HG03175 (cell line): ENCODE measurements around the gene NRN1L.
A peak's percentile ranks its signal among the peaks of the same experiment; 100 is the strongest.
"Not testable (repeated sequence)": the region's sequence is repeated elsewhere in the genome, so short reads cannot be mapped to it uniquely, and the experiment has no call there.

Experiments
- ATAC-seq: cut with Tn5 transposase; IDR thresholded peaks from one replicate; pipeline ENCODE4 v1.9.1; 2021; ENCODE audit warnings: mild to moderate bottlenecking, moderate library complexity; ENCODE audit not compliant: unreplicated experiment

Gene NRN1L

DNA sequence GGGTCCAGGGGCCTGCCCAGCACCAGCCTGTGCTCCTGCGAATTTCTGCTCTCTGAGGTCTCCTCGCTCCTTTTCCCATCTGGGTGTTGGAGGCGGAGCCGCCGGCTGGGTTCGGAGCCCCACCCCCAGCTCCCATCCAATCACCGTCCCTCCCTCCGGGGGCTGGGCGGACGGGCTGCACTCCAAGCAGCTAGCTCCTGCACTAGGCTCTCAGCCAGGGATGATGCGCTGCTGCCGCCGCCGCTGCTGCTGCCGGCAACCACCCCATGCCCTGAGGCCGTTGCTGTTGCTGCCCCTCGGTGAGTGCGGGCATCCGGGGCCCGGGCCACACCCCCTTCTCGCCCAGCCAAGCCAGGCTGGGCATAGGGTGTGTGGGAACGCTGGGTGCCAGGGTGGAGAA lies at the start of gene NRN1L:
NRN1L (plus strand) TSS at position 202 of the 400 bp plus-strand sequence; CDS start at position 221, 19 bp downstream.
- ATAC-seq, result no peak

DNA sequence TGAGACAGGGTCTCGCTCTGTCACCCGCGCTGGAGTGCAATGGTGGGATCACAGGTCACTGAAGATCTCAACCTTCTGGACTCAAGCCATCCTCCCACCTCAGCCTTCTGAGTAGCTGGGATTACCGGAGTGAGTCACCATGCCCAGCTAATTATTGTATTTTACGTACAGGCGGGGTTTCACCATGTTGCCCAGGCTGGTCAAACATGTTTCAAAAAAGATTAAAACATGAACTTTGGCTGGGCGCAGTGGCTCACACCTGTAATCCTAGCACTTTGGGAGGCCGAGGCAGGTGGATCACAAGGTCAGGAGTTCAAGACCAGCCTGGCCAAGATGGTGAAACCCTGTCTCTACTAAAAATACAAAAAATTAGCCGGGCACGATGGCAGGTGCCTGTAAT lies 47.5 kb upstream of the NRN1L start:
- not testable (repeated sequence) for ATAC-seq

DNA sequence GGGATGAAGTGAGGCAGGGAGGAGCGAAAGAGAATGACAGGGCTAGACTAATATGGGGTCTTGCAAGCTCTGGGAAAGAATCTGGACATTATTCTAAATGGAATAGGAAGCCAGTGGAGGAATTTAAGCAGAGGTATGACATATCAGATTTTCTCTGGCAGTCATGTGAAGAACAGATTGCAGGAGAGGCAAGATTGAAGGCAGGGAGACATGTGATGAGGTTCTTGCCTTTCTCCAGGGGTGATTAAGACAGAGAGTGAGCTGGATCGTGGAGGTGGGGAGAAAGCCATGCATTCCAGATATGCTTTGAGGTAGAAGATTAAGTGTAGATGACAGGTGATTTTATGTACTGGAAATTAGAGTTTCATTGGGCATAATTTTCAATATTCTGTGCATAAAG lies 46.9 kb upstream of the NRN1L start:
- no peak for ATAC-seq

DNA sequence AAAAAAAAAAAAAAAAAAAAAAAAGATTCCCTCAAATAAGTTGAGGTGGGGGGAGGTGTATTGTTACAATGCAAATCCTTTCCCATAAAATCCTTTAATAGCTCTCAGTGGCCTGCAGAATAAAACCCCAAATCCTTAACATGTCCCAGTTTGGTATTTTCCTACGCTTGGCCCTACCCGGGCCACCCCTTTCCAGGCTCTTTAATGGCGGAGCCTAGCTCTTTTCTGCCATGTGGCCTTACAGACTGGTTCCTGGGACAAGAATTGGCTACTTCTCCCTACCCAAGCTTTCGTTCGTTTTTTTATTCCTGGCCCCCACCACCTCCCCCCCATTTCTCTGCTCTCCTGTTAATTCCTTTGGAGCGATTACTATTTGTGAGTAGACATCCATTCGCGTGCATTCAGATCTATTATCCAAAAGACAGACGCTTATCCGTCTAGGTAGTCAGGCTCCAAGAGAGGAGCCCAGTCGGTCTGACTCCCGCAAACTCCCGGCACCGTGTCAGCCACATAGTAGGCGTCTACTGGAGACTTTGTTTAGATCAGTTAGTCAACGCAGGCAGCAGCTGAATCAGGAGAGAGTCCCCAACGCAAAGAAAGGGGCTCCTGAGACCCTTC lies 43.4 kb upstream of the NRN1L start:
- ATAC-seq, result no peak

DNA sequence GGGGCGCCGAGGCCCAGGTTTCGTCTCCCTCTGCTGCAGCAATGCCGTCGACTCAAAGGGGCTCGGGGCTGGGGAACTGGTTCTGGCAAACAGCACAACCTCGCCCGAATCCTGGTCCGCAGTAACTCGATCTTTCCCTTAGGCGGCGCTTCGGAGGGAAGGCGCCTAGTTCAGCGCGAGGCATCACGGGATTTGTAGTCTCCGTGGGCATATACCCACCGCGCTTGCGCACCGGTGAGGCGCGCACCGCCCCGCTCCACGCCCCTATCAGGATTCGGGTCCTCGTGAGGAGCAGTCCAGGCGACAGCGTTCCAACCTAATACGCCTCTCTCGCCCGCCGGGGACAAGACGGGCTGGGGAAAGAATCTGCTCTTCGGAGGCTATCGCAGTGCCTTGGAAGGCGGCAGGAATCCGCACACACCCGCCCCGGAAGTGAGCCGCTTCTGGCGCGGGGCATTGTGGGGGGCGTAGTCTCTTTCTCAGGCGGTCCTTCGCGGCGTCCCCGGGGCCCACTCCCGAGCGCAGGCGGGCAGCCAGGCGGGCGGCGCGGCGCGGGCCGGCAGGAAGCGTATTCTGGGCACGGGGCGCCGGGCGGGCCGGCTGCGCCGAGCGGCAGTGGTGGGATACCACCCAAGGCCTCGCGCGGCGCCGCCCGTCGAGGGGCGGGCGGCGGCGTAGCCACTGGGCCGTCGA lies 42.7 kb upstream of the NRN1L start, which contains the start of gene THAP11:
THAP11 (plus strand) TSS at position 505 of the 693 bp plus-strand sequence. CDS start 235 bp downstream, outside the sequence.
- peak; percentile 41 for ATAC-seq

DNA sequence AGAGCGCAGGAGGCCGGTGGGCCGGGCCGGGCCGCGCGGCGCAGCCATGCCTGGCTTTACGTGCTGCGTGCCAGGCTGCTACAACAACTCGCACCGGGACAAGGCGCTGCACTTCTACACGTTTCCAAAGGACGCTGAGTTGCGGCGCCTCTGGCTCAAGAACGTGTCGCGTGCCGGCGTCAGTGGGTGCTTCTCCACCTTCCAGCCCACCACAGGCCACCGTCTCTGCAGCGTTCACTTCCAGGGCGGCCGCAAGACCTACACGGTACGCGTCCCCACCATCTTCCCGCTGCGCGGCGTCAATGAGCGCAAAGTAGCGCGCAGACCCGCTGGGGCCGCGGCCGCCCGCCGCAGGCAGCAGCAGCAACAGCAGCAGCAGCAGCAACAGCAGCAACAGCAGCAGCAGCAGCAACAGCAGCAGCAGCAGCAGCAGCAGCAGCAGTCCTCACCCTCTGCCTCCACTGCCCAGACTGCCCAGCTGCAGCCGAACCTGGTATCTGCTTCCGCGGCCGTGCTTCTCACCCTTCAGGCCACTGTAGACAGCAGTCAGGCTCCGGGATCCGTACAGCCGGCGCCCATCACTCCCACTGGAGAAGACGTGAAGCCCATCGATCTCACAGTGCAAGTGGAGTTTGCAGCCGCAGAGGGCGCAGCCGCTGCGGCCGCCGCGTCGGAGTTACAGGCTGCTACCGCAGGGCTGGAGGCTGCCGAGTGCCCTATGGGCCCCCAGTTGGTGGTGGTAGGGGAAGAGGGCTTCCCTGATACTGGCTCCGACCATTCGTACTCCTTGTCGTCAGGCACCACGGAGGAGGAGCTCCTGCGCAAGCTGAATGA lies 42.0 kb upstream of the NRN1L start:
- peak; percentile 8 for ATAC-seq

DNA sequence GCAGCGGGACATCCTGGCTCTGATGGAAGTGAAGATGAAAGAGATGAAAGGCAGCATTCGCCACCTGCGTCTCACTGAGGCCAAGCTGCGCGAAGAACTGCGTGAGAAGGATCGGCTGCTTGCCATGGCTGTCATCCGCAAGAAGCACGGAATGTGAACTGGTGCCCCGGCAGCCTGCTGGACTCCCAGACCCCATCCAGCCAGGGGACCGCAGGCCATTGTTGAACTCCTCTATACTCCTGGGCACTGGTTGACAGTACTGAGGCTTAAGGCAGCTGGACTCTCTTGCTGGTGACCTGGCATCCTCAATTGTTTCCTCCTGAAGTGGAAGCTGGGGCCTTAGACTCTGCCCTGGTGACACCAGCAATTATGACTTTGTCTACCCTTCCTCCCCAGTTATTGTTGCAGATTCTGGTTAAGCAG lies 41.3 kb upstream of the NRN1L start:
- no peak for ATAC-seq

DNA sequence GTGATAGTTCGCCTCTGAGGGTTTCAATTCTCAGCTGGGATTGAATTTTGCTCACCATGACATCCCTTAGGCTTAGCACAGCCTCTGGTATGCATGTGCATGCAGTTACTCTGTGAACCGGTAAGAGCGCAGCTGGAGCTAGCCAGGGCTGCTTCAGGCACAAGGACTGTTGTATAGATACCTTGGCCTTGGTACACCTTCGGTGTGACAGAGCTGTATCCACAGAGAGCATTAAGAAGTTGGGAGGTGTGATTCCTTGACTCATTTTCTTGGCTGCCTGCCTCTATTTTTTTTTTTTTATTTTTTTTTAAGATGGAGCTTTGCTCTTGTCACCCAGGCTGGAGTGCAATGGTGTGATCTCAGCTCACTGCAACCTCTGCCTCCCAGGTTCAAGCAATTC lies 40.2 kb upstream of the NRN1L start:
- no peak for ATAC-seq

DNA sequence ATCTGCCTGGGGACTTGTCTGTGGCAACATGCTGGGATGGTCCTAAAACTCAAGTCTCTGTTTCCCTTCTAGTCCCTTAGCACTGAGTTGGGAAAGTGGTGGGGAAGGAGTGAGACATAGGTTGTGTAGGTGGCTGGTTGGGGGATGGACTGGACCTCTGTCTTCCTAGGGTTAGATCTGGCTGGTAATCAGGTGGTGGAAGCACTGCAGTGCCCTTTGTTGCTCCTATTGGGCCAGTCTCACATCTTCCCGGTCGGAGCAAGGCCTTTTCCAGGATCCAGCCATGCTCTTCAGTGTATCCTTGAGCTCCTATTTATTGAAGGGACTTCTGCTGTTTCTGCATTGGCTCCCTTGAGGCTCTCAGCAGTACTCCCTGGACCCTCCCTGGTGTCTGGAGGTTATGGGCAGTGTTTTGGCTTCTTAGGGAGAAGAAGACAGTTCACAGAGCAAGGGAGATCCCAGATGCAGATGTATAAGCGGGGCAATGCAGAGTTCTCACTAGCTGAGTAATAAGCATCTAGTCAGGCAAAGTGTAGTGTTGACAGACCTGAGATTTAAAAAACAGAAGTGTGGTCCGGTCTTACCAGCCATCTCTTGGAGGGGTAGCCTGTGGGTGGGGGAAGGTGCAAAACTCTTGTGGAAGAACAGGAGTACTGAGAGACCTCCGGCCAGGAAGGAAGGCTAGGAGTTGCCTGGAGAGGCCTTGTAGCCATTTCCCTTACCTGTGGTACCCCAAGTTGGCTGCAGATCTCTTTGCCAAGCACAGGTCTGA lies 39.2 kb upstream of the NRN1L start:
- no peak for ATAC-seq

DNA sequence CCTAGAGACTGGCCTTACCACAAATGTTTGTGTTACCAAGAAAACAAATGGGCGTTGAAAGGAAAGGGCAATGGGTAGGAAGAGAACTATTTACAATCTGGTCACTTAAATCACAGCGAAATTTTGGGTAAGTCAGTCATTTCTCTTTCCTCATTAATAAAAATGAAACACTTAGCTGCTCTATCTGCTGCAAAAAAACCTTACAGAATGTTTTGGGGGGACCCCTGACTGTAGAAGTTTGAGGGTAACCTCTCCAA lies 38.7 kb upstream of the NRN1L start:
- ATAC-seq, result no peak

DNA sequence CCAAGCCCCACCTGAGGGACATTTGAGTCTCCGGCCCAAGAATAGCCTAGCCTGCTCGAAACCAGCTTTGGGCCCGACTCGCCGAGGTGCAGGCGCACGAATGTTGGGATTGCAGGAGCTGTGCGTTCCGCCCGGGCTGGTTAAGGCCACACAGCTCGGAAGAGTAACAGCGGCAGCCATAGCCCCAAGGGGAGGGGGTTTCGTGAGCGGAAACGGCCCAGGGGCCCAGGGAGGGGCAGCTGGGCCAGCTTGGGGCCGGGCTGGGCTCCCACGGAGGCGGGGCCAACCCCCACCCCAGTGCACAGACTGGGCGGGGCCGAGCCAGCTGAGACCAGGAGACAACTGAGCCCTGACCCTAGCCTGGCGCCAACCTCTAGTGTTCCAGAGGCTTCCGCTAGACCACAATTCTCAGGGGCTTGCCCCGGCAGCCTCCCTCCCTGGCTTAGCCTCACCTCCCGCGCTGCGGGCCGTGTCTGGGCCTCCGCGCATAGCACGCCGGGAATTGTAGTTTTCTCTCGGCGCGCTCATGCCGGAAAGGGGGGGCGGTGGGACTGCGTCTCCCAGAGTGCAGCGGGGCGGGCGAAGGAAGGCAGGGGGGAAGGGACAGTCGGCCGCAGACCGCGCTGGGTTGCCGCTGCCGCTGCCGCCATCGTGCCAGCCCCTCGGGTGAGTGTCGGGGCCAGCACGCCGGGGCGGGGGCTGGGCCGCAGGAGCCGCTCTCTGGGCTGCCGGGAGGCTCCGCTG lies 38.2 kb upstream of the NRN1L start, which contains the start of gene NUTF2:
NUTF2 (plus strand) TSS at position 614 of the 744 bp plus-strand sequence. CDS start 18,198 bp downstream, outside the sequence.
- ATAC-seq, result peak; percentile 61

DNA sequence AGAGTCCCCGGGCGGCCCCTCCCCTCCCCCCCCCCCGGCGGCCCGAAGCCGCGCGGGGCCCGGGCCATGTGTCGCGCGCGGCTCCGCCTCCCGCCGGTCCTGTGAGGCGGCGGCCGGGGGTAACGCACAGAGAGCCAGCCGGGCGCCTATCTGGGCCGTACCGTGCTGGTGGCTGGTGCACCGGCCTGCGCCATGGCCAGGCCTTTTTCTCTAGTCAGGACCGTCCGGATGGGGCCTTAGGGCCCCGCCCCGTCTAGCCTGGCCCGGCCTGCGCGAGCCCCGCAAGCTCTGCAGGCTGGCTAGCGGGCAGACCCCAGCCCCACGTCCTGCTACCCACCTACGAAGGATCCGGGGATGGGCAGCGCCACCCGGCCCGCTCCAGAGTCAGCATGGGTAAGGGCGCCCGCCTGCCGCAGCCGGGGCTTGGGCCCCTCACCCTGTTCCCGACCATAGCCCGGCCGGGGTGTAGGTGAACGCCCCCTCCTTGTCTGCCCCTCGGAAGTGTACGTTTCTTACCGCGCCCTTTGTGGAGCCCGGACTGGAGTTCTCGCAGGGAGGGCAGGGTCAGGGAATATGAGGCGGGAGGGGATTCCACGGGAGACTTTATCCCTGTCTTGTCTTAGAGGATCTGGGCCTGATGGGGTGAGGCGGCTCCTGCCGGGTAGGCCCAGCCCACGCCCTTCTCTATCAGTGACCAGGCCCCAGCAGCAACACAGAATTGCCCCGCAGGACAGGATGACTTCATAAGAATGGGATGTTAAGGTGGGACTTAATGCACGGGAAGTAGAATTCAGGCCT lies 37.4 kb upstream of the NRN1L start, which contains the start of gene CENPT:
CENPT (minus strand) TSS at position 630 of the 798 bp plus-strand sequence. CDS start 13,834 bp downstream, outside the sequence.
- peak; percentile 38 for ATAC-seq

DNA sequence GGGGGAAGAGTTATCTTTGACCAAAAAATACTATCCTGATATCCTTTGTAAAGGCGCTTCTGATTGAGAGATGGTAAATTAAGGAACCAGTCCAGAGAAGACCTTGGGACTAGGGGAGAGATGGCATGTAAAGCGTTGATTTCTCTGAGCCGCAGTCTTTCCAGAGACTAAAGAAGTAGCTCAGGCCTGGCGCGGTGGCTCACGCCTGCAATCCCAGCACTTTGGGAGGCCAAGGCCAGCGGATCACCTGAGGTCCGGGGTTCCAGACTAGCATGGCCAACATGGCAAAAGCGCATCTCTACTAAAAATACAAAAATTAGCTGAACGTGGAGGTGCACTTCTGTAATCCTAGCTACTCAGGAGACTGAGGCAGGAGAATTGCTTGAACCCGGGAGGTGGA lies 36.6 kb upstream of the NRN1L start:
- ATAC-seq, result no peak

DNA sequence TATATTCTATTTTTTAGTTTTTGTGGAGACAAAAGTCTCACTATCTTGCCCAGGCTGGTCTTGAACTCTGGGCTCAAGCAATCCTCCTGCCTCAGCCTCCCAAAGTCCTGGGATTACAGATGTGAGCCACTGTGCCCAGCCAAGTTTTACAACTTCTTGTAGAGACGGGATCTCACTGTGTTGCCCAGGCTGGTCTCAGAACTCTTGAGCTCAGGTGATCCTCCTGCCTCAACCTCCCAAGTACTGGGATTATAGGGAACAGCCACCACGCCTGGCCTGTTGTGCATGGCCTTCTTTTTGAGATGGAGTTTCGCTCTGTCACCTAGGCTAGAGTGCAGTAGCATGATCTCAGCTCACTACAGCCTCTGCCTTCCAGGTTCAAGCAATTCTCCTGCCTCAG lies 31.0 kb upstream of the NRN1L start:
- ATAC-seq, result no peak

DNA sequence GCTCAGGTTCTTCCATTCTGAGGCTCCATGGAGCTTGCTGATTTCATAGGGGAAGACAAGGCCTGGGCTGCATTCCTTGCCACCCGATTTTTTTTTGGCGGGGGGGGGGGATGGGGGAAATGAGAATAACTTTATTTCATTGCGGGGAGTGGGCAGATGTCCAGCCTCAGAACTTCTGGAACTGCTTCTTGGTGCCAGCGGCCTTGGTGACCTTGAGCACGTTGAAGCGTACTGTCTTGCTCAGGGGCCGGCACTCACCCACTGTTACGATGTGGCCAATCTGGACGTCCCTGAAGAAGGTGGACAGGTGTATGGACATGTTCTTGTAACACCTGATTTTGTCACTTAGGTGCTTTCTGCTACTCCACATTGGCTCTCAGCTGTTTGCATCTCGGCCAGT lies 28.9 kb upstream of the NRN1L start:
- ATAC-seq, result no peak

DNA sequence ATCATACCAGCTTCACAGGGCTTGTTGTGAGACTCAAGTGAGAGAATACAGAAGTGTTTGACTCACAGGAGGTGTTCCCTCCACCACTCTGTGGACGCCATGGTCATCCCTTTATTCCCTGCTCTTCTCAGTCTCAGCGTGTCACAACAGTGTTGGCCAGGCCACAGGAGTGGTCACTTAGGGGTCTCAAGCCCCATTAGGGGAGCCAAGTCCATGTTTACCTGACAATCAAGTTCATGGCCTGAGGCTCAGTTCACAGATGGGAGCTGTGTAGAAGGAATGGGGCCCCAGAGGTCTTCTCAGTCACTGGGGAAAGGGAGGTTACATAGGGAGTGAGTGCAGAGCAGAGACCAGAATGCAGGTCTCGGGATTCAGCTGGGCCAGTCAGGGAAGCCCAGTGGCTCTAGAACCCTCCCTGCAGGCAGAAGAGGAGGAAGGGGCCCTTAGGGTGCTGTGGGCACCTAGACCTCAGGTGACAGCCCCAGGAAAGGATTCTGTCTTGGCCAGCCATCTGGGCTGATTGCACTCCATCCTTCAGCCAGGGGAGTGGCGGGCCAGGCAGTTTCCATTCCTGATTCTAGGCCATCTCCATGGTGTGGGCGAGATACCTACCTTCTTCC lies 27.6 kb upstream of the NRN1L start:
- no peak for ATAC-seq

DNA sequence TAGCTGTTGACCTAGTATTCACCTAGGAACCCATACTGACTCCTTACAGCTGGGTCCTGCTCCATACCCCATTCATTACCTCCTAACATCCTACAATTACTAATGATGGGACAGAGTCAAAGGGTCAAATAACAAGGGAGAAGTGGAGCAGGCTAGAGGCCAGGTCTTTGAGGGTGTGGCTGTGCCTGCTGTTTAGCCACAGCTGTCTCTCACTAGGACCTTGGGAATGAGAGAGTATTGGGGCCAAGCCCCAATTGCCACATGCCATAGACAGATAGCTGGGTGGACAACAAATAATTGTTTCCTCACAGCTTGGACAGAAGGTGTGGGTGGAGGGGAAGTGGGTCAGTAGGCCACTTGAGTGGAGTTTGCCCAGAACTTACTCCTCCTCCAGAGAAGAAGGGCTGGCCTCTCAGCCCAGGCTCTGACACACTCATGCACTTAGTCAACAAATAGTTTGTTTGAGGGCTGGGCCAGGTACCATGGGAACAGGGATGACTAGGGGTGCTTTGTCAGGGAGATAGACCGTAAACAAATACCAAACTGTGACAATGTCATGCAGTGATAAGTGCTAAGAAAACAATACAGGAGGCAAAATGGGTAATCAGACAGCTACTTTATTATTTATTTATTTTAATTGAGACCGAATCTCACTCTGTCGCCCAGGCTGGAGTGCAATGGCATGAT lies 27.0 kb upstream of the NRN1L start:
- ATAC-seq, result no peak

DNA sequence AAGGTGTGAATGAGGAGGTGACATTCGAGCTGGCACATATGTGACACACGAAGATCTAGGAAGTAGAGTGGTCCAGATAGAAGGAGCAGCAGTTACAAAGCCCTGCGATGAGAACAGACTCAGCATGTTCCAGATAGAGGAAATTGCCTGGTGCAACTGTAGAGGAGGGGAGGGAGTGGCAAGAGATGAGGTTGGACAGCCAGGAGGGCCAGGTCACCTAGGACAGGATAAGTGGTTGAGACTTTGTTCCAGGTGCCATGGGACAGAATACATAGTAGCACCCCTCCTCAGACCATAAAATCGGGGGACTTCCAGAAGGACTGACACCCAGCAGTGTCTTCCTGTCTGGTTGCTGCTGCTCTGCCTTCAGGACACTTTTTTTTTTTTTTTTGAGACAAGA lies 26.2 kb upstream of the NRN1L start:
- no peak for ATAC-seq
